ENCODE measurements around the gene MRNIP.
"Not testable (repeated sequence)": the region's sequence is repeated elsewhere in the genome, so short reads cannot be mapped to it uniquely, and the experiment has no call there.

The MRNIP gene

DNA sequence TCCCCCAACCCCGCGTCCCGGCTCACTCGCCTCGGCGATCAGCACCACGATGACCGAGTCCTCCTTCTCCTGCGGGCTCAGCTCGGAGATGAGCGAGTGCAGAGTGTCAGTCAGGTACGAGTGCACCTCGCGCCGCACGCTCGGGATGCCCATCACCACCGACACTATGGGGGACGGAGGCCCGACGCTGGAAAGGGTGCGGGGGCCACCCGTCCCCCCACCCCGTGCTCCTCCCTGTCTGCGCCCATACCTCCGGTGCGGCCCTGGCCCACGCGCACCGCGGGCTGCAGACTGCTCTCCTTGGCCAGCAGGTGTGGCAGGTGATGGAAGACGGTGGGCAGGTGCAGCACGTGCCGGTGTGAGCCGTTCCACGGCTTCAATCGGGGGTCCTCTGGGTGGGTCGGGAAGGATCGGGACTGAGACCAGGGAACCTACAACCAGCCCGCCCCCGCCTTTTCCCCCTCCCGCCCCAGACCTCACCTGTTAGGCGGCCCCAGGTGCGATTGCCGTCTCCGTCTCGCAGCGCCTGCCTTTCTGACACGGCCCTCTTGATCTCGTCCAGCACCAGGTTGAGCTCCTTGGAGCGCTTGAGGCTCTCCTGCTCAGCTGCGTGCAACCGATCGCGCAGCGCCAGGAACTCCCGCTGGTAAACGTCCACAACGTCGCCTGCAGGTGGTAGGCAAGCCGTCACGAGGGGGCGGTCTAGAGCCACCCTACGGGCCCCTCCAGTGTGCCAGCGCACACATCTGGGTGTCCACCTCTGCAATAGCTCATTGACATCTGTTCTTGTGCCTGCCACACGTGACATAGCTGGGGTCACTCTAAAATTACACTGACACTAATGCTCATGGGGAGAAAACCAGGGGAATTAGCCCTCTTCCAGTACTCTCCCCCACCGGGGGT is 57.1 kb downstream of the MRNIP start:
- peak; percentile 80 for DNase-seq

DNA sequence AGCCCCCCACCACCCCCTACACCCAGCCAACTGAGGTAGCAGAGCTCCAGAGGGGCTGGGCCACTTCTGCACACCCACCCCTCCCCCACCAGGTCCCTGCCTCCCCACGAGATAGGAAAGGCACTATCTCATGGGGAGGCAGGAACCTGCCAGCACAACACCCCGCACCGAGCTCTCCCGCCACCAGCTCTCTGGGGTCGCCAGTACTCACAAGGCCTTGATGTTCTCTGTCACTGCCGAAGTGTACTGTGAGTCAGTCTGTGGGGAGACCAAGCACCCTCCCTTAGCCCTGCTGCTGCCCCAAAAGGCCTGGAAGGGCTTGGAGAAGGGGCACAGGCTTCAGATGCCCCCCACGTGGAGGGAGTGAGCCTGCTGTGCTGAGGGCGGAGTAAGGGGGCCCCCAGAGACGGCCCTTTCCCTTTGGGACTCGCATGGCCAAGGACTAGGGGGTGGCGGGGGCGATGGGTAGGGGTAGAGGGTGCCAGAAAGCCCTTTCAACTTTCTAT is 57.9 kb downstream of the MRNIP start:
- no peak for DNase-seq

DNA sequence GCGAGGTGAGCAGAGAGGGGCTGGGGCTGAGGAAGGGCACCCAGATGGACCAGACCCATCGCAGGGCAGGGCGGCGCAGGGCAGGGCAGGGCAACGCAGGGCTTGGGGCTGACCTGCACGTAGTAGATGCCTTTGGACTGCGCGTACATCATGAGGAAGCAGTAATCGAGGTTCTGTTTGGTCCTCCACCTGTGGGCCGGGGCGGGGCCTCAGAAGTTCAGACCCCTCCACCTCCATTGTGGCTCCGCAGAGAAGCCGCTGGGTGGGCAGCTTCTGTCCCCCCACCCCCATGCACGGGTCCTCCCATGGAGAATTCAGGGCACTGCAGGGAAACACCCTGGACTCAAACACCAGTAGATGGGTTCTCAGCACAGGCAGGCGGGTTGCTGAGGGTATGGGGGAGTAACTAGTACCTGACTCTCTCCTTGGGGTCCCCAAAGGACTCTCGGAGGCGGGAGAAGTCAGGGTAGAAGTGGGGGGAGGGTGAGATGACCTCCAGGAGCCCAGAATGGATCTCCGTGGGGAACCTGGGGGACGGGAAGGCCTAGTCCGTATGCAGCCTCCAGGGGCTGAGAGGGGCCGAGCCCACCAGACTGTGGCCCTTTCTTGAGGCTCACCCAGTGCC is 58.4 kb downstream of the MRNIP start:
- no peak for DNase-seq

GRCh38 chr5:179799644-179799973 is 59.0 kb downstream of the MRNIP start:
- no peak for DNase-seq

GRCh38 chr5:179798771-179799643 is 59.6 kb downstream of the MRNIP start:
- DNase-seq, result no peak

- no peak for DNase-seq
These were observed 60.4 kb downstream of the MRNIP start for GRCh38 chr5:179798144-179798770.

DNA sequence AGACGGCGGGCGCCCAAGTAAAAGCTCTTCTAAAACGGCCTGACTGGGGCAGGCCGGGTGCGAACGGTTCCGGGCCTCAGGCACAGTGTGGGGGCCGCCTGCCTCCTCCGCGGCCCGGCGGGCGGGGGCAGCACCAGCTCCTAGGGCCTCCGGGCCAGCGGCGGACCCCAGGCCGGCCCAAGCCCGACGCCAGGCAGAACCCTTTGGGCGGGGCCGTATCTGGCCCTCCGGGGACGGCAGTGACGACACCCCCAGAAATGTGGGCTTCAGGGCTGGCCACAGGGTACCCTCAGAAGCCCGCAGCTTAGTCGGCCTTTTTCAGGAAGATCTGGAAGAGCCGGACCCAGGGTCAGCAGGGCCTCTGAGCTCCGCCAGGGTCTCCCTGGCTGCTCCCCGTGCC is 60.9 kb downstream of the MRNIP start:
- DNase-seq, result no peak

DNA sequence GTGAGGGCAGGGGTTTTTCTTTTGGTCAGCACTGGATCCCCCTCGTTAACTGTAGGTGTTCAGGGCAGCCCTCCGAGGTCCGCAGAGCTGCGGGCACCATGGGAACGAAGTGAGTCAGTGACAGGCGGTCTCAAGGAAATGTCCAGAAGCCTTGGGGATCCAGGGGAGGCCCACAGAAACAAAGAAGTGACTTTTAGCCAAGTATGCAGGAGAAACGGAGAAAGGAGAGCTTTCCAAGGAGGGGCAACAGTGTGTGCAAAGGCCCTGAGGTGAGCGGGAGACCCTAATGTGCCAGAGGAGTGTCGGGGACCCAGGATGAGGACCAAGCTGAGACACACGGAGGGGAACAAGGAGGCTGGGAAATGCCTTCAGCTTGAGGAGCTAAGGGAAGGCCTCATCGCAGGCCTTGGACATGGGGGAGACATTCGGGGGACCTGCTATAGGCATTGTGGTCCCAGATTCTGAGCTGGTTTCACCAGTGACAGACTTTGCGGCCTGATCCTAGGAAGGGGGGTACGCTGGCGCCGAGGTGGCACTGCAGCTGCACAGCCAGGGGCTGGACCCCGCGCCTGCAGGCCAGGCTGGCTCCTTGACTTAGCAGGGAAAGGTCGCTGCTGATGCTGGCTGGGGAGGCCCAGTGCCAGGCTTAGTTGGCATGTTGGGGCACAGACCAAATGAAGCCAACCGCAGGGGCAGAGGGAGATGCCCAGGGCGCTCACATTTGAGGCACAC is 61.6 kb downstream of the MRNIP start:
- no peak for DNase-seq

DNA sequence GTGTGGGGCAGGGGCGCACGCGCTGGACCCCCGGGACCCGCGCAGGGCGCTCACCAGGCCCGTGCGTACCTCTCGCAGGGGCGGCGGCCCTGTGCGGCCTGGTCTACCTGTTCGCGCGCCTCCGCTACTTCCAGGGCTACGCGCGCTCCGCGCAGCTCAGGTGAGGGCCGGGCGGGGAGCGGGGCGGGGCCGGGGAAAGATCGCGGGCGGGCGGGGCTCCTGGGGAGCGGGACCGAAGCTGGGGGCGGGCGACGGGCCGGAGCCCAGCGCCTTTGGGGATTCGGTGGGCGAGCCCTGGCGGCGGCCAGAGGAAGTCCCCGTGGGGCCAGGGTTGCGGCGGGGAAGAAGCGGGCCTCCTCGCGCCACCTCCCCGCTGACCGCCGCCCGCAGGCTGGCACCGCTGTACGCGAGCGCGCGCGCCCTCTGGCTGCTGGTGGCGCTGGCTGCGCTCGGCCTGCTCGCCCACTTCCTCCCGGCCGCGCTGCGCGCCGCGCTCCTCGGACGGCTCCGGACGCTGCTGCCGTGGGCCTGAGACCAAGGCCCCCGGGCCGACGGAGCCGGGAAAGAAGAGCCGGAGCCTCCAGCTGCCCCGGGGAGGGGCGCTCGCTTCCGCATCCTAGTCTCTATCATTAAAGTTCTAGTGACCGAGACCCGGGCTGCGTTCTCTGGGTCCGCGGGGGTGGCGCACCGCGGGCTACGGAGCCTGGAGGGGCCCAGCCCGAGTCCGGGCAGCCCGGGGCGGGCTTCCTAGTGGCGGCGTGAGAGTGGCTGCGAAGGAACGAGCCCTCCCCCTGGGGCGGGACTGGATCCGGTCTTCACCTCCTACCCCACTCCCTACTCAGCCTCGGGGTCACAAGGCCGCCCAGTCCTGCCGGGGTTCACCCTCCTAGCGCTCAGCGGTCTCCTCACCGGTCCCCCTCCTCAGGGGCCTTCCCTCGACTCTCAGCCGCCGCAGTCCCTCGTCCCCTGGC is 62.5 kb downstream of the MRNIP start:
- DNase-seq, result peak; percentile 81

DNA sequence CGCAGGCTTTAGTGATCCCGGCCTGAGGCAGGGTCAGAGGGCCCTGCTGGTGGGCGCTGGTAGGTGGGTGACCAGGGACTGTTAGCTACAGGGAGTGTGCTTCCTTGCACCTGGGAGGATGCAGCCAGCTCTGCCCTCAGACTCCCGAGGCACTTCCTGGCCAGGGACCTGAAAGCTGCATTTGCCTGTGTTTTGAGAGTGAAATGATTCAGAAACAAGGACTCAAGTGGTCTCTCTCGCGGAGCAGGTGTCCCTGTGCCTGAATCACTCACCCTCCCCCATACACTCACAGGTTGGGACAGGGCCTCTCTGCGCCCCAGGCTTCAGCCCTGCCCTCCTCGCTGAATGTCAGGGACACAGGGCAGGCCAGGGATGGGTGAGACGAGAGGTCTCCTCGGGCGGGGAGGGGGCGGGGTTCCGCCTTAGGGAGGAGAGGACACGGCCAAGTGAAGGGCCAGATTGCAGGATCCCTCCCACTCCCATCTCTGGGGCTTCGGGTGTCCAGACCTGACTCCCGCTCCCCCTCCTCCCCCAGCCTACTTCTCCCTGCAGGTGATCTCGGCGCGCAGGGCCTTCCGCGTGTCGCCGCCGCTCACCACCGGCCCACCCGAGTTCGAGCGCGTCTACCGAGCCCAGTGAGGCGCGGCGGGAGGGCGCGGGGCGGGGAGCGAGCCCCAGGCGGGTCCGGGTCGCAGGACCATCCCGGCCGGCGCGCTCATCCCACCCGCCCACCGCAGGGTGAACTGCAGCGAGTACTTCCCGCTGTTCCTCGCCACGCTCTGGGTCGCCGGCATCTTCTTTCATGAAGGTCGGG is 63.4 kb downstream of the MRNIP start:
- no peak for DNase-seq

GRCh38 chr5:179794575-179794974 is 64.0 kb downstream of the MRNIP start:
- DNase-seq, result no peak

DNA sequence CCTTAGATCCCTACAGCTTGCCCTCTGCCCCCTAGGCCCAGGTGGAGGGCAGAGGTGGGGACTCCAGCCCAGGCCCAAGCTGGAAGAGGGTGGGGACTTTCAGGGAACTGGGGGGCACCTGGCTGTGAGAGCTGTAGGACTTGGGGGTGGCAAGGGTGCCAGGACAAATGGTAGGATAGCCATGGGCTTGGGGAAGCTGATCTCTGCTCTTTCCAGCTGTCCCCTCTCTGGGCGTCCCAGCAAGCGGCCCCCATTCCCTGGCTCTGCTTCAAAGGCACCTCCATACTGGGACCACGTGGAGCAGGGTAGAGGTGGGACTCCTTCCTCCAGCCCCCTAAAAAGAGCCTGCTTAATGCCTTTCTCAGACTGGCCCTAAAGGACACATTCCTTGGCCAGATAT is 64.4 kb downstream of the MRNIP start:
- no peak for DNase-seq

DNA sequence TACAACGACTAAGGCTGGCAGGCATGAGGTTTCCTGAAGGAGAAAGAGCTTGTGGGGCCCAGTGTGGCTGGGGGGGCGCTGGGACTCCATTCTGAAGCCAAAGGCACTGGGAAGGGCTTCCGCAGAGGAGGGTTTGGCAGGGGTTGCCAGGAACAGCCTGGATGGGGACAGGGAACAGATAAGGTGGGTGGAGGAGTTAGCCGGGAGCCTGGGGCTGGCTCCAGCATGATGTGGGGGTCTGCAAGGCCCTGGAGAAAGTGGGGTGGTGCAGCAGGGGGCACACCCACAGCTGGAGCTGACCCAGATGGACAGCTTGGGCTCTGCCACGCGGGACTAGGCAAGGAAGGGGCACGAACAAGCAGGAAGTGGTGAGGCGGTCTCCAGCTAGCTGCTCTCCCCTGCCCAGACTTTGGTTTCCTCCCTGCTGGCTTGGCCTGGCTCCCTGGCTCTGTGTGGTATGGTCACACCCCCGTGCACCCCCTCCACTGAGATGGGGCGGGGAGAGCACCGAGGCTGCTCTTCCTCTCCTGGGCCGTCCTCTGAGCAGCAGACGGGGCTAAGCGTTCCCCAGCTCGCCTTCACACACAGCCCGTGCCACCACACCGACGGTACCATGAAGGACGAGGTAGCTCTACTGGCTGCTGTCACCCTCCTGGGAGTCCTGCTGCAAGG is 65.0 kb downstream of the MRNIP start, which contains the start of gene LTC4S:
TSS of gene LTC4S (plus strand) at position 519 of the 672 bp plus-strand sequence. CDS start at position 614, 95 bp downstream.
- DNase-seq, result no peak

DNA sequence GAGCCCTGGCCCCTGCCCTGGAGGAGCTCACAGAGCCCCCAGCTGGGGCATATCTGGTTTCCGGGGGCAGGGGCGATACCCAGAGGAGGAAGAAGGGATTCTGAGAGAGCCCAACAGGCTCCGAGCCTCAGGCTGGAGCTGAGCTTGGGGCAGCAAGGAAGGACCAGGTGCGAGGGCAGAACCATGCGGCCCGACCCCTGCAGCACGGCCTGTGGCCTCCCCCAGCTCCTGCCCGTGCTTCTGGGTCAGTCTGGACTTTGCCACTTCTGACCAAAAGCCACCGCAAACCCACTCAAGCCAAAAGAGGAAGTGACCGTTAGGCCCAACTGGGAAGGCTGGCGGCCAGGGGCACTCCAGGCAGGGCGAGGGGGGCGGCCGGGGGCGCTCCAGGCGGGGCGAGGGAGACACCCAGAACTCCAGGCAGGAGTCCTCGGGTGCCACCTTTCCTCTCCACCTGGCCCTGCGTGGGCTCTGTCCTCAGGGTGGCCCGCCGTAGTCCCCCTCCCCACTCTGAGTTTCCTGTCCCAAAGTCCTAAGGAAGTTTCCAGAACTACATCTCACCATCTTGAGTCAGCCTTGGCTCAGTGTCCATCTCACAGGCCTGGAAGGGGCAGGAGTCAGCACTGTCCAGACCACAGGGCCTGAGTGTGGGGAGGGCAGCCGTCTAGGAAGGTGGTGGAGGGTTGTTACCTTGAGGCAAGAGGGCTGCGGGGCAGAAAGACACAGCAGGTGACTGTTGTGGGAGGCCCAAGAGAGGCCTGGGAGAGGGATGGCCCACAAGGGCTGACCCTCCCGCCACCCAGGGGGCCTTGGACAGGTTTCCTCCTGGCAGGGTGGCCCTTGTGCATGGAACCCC is 65.8 kb downstream of the MRNIP start:
- no peak for DNase-seq

GRCh38 chr5:179791881-179792611 is 66.6 kb downstream of the MRNIP start:
- no peak for DNase-seq

GRCh38 chr5:179789278-179789677 is 69.3 kb downstream of the MRNIP start:
- not testable (repeated sequence) for DNase-seq

DNA sequence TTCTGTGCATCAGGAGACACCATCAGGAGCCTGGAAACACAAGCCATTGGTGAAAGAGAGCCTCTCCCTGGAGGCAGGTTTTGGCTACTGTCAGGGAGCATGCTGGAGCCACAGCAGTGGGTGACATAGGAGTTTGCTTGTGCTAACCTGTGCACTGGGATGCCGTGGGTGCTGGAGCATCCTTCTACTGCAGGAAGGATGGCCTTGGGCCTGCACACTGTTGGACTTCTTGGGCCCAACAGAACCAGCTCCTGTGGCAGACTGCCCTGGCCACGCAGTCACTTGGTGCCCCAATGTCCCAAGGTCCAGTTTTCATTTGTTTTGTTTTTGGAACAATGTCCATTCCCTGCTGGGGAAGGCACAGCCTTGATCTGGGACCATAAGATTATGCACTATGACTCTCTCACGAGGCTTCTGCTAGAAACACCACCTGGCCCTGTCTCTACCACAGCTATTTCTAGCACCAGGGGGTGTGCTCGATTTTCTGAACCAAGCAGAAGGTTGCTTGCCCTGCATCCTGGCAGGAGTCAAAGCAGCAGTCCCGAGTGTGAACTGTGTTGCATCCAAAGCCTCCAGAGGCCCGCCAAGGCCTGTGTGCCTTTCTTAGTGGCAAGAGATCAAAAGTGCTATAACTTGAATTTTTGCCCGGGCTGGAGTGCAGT is 70.3 kb downstream of the MRNIP start:
- DNase-seq, result no peak
